DMS53 treated with DMSO at 0.1 percent for 48 hours (cell line): Measurements from ENCODE around the gene LTA4H.
"Not testable (repeated sequence)": the region's sequence is repeated elsewhere in the genome, so short reads cannot be mapped to it uniquely, and the experiment has no call there.

ENCODE experiments used
- DNase-seq: peaks from one replicate; lab custom pipeline; 2025; ENCODE audit not compliant: unreplicated experiment; lab: John Stamatoyannopoulos, UW

Gene LTA4H

DNA sequence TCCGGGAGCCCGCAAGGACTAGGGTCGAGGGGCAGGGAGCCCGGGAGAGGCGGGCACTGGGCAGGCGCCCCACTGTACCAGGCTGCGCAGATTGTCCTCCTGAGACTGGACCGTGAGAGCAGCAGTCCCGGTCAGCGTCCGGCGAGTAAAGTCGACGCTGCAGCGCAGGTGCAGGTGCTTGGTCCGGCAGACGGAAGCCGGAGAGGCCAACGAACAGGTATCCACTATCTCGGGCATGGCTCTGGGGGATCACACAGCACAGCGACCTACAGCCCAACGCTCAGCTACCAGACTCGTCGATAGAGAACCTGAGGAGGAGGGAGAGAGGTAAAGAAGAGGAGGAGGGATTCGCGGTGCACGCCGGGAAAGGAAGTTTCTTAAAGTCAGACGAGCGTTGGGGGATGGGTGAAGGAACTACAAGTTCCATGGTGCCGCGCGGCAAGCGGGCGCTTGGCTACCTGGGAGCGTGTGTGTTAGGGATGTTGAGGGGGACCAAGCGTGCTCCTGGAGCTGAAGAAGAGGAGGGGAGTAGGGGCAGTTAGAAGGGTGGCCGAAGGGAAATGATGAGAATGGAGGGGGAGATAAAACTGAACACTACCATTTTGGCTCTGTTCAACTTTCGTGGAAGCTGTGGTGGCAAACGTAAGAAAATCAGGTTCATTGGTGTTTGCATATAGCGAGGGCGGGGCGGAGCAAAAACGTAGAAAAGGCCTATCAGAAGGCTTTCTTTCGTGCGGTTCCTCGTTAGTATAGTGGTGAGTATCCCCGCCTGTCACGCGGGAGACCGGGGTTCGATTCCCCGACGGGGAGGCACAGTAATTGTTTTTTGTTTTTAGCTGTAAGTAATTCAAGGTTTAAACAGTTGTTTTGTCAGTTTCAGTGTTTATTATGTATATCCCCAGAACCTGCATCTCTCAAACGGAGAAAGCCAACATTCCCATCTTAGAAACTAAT, at the start of gene LTA4H:
Gene LTA4H, minus strand, starts transcription at position 305 of the 954 bp plus-strand sequence. Its CDS starts 68 bp downstream, at position 237.
- peak; percentile 99 for DNase-seq

DNA sequence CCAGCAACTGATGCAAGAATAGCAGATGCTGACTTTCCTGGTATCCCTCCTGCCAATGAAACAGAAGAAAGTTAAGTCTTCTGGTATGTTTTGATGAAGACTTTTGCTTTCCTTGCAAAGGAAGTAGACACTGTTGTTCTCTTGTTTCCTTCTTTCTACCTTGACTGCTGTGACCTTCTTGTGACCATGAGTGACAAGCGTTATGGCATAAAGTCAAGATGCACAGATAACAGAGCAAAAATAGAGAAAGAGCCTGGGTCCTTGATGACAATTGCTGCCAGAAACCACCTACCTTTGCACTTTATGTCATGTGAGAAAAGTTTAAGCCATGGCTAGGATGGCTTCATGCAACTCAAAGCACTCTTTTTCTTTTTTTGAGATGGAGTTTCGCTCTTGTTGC, 49.2 kb upstream of the LTA4H start:
- DNase-seq = no peak

GRCh38 chr12:96083020-96083719, 47.8 kb upstream of the LTA4H start:
- no peak for DNase-seq

DNA sequence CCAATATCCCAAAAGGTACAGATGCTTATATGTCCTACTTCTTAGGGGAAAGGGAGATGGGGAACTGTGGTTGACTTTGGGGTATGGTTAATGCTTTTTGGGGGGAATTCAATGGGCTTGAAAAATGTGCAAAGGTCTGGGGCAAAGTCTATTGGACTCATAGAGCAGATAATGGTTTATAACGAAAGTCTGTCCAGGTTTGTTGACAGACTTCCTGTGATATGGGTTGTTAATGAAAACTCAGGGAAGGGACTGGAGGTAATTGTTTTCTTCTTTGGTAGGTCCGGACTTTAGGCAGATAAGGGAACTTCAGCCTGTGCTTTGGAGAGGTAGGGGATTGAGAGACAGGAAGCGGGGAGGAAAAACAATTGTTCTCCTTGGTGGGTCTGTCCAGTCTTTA, 46.2 kb upstream of the LTA4H start:
- DNase-seq = no peak

GRCh38 chr12:96078231-96079135, 43.1 kb upstream of the LTA4H start:
- no peak for DNase-seq

DNA sequence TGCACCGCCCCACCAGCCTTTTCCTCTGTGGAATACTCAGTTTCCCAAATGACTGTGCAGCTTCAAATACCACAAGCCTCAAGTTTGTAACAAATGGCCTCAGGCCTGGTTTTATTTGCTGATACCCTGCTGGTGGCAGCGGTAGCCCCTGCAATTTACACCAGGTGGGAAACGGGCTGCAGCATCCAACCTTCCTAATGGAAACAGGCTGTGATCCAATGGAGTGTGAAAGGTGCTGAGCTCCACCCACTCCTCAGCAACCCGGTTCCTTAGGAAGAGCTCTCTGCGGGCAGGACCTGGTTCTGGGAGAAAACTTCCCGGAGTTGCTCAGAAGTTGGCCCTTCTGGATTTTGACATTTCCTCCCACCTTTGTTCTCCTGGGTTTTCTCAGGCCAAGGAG, 41.7 kb upstream of the LTA4H start:
- DNase-seq = no peak

DNA sequence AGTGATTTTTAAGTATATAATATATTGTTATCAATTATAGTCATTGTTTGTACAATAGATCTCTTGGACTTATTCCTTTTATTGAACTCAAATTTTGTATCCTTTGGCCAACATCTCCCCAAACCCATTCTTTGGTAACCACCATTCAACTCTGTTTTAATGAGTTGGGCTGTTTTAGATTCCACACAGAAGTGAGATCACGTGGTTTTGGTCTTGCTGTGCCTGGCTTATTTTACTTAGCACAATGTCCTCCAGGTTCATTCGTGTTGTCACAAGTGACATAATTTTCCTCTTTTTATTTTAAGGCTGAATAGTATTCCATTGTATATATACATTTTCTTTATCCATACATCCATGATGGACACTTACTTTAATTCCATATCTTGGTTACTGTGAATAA, 40.2 kb upstream of the LTA4H start:
- DNase-seq = no peak

DNA sequence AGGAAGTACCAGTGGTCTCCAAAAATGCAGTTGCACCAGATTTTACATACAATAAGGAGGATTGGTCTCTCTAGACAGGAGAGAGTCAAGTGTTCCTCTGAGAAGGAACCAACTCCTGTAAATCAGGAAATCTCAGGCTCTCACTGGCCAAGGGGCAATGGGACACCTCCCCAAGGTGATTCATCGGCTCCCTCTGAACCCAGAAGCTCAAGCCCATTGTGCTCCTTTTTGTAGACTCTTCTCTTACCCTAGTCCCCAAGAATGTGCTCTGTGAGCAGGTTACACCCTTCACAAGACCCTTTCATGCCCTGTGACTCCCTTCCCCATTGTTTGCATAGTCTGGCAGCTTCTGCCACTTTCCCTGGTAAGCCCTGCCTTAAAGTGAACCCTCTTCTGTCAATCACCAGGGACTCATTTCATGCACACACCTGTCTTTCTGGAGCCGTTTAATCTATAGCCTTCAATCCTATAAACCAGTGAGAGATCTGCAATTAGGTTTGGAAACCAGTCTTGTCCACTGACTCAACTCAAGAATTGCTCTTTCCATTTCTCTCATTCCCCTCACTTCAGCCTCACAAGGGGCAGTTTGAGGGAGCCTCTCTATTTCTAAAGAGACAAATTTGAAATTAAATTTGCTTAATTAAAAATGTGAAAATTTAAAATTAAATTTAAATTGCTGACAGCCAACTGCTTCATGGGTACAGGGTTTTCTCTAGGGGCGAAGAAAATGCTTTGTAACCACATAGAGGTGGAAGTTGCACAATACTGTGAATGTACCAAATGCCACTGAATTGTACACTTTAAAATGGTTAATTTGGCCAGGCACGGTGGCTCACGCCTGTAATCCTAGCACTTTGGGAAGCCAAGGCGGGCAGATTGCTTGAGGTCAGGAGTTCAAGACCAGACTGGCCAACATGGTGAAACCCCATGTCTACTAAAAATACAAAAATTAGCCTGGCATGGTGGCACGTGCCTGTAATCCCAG, 38.3 kb upstream of the LTA4H start:
- no peak for DNase-seq

- peak; percentile 31 for DNase-seq
These were observed 35.4 kb upstream of the LTA4H start for GRCh38 chr12:96070670-96071279.

DNA sequence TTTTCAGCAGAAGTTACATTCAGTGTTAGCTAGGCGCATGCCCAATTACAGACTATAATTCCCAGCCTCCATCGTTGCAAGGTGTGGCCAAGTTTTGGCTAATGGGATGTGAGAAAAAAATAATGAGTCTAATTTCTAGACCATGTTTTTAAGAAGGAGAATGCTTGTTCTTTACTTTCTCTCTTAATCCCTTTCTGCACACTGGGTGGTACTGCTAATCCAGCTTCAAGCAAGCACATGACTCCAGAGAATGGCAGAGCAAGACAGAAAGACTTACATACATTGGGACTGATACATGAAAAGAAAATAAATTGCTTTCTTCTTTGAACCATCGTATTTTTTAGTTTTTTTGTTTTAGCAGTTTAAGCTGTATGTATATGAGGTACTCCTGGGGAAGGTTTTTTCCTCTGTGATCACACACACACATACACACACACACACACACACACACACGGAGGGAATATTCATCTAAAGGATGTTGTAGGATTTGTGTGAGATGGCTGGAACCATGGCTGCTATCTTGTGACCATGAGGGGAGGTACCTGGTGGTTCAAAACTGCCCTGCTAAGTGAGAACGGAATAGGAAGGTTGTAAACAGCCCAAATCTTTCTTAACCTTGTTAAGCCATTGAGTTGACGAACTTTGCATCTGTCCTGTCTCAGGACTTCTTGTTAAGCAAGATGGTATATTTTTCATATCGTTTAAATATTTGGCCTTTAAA, 34.3 kb upstream of the LTA4H start:
- no peak for DNase-seq

- DNase-seq = no peak
These were observed 33.2 kb upstream of the LTA4H start for GRCh38 chr12:96068636-96069035.

- no peak for DNase-seq
These were observed 32.7 kb upstream of the LTA4H start for GRCh38 chr12:96068111-96068510.

DNA sequence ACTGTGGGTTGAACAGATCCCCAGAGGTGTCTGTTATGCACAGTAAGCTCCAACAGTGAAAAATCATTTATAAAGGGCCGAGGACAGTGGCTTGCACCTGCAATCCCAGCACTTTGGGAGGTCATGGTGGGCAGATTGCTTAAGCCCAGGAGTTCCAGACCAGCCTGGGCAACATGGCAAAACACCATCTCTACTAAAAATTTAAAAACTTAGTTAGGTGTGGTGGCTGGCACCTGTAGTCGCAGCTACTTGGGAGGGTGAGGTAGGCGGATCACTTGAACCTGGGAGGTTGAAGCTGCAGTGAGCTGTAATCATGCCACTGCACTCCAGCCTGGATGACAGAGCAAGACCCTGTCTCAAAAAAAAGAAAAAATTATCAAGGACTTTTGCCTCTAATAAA, 30.4 kb upstream of the LTA4H start:
- DNase-seq = not testable (repeated sequence)

GRCh38 chr12:96064966-96065365, 29.6 kb upstream of the LTA4H start:
- no peak for DNase-seq

- no peak for DNase-seq
These were observed 28.9 kb upstream of the LTA4H start for GRCh38 chr12:96064271-96064670.

- no peak for DNase-seq
These were observed 27.7 kb upstream of the LTA4H start for GRCh38 chr12:96063046-96063445.

DNA sequence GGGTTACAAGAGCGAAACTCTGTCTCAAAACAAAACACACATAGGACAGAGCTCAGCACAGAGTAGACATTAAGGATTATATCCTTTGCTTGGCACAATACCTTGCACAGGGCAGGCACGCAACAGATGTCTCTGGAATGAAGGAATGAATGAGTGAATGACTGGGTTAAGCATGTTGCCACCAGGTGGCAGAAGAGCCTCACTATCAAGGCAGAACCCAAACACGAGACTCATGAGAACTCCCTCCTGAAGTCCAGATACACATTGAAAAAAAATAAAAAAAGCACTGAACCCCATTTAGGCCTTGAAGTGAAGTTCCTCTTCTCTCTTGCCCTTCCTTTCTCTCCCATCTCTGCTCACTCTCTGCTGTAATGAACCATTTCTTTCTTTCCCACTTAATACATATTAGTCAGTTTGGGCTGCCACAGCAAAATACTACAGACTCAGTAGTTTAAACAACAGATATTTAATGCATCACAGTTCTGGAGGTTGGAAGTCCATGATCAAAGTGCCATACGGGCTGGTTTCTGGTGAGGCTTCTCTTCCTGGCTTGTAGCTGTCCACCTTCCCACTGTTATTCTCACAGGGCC, 26.6 kb upstream of the LTA4H start:
- peak; percentile 88 for DNase-seq

DNA sequence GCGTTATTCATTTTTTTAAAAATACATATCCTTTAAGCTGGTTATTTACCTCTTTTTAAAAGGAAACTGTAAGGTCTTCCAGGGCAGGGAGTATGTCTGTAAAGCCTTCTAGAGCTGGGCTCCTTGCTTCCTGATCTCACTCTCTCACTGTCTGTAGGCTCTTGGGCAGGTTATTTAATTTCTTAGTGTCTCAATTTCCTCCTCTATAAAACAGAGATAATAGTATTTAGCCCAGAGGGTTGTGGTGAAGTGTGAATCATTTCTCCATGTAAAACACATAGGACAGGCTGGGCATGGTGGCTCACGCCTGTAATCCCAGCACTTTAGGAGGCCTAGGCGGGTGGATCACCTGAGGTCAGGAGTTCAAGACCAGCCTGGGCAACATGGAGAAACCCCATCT, 25.9 kb upstream of the LTA4H start:
- no peak for DNase-seq

DNA sequence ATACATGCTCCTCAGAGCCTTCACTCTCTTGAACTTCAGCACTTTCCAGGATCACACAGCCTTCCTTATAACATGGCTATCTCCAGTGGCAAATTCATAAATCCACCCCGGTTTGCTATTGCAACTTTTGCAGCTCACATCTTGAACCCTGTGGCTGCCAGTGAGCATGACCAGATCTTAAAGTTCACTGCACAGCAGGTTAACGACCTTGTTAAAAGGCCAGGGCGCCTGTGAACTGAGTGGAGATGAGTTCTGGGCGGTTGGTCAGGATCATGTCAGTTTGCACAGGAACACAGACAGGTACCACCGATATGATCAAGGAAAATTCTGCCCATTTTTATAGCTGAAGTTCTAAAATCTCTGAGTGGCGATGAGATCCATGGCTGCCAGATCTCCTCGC, 24.7 kb upstream of the LTA4H start:
- DNase-seq = no peak
